K562 (cell line): Measurements from ENCODE around the gene CHMP5. TPM values are rescaled to one million over a fixed set of nuclear protein-coding genes. Genes with fewer than 3 reads are reported as not detected.
A peak's percentile ranks its signal among the peaks of the same experiment; 100 is the strongest.

Experiments
- ATF1 ChIP-seq, 2 experiments: fragments of 450-650 bp in 1 of 2; IDR thresholded peaks; 2 replicates each; pipeline ENCODE4 v1.6.1; 2016; ENCODE audit warnings: missing compliant biosample characterization in 1 of 2, missing genetic modification characterization in 1 of 2
- CCNT2 ChIP-seq: IDR thresholded peaks from 2 replicates; pipeline ENCODE4 v1.6.1; 2011; ENCODE audit warnings: borderline replicate concordance, low read depth, mild to moderate bottlenecking, moderate library complexity, mixed read lengths, low read length; ENCODE audit not compliant: insufficient read length; ENCODE audit errors: extremely low read depth
- DMBX1 ChIP-seq: fragments of 250-450 bp; sonication (Bioruptor Pico); IDR thresholded peaks from 2 replicates; pipeline ENCODE4 v1.8.0; 2022; ENCODE audit warnings: inconsistent platforms, mild to moderate bottlenecking, moderate library complexity, borderline replicate concordance
- ELF4 ChIP-seq: fragments of 450-650 bp; formaldehyde crosslinking; IDR thresholded peaks from 2 replicates; pipeline ENCODE4 v1.4.0; 2022; ENCODE audit warnings: missing genetic modification characterization
- FOXK1 ChIP-seq: sonication (generic); formaldehyde crosslinking; IDR thresholded peaks from 2 replicates; pipeline ENCODE4 v1.8.0; 2022; ENCODE audit warnings: missing genetic modification reagents, mild to moderate bottlenecking, borderline replicate concordance
- MAZ ChIP-seq, 2 experiments: fragments of 450-650 bp in 1 of 2; sonication (generic) in 1 of 2; formaldehyde crosslinking; IDR thresholded peaks in 1 of 2; conservative IDR thresholded peaks in 1 of 2; 2 replicates each; pipeline versions ENCODE4 v1.4.0 to v1.5.0; 2020; ENCODE audit warnings: mild to moderate bottlenecking in 1 of 2, missing genetic modification reagents in 1 of 2
- MEIS2 ChIP-seq: fragments of 450-650 bp; IDR thresholded peaks from 2 replicates; pipeline ENCODE4 v1.6.1; 2014; ENCODE audit warnings: mild to moderate bottlenecking; ENCODE audit not compliant: partially characterized antibody
- SIN3A ChIP-seq, 2 experiments: fragments of 150-350 bp in 1 of 2; IDR thresholded peaks; 2 replicates each; pipeline ENCODE4 v1.6.1; 2011 to 2016; ENCODE audit warnings: borderline replicate concordance in 2 of 2, low read depth in 2 of 2, low read length in 2 of 2, mild to moderate bottlenecking in 2 of 2, moderate library complexity in 2 of 2; ENCODE audit not compliant: control insufficient read depth in 1 of 2
- SPI1 ChIP-seq: IDR thresholded peaks from 2 replicates; pipeline ENCODE4 v1.6.1; 2011; ENCODE audit warnings: low read depth, low read length, control low read depth, borderline replicate concordance
- ZBTB40 ChIP-seq, 2 experiments: fragments of 450-650 bp in 1 of 2; sonication (generic) in 1 of 2; formaldehyde crosslinking in 1 of 2; IDR thresholded peaks; 2 replicates each; pipeline versions ENCODE4 v1.7.1 to v1.9.0; 2016 to 2022; ENCODE audit warnings: inconsistent platforms in 1 of 2, mild to moderate bottlenecking in 1 of 2, missing genetic modification reagents in 1 of 2
- ZNF384 ChIP-seq: IDR thresholded peaks from 2 replicates; pipeline ENCODE4 v1.6.1; 2012; ENCODE audit warnings: low read depth, low read length, improper control_type of control experiment
- ZNF589 ChIP-seq: fragments of 200-800 bp; sonication (Bioruptor generic); IDR thresholded peaks from 2 replicates; pipeline ENCODE4 v1.6.1; 2016; ENCODE audit warnings: low read depth, missing genetic modification characterization, missing compliant biosample characterization
- ZNF639 ChIP-seq, 2 experiments: fragments of 200-800 bp in 1 of 2; sonication (Bioruptor generic) in 1 of 2; sonication (generic) in 1 of 2; formaldehyde crosslinking in 1 of 2; IDR thresholded peaks in 1 of 2; conservative IDR thresholded peaks in 1 of 2; 2 replicates each; pipeline versions ENCODE4 v1.5.0 to v1.6.1; 2016 to 2020; ENCODE audit warnings: missing compliant biosample characterization in 1 of 2, missing genetic modification characterization in 1 of 2, missing genetic modification reagents in 1 of 2
- polyA plus RNA-seq, 8 experiments: library from polyadenylated mRNA; depleted of rRNA in 4 of 8; stranded (reverse) in 5 of 8; unstranded in 3 of 8; fragments of >200 nt; fragmentation: Nextera tagmentation in 2 of 8; fragmentation: Illumina TruSeq in 1 of 8; extraction: Ambion mirVana in 2 of 8; extraction: Trizol in 1 of 8; gene quantifications; 2 replicates each; pipeline versions ENCODE4 v1.2.1 to v1.2.3, GENCODE V29; 2011 to 2014; ENCODE audit warnings: inconsistent platforms in 1 of 8, missing spikeins in 1 of 8
- total RNA-seq, 7 experiments: library from RNA; depleted of rRNA in 6 of 7; stranded (reverse); fragments of >200 nt in 6 of 7; fragmentation: Illumina TruSeq in 2 of 7; extraction: Trizol in 2 of 7; gene quantifications; 2 replicates each; pipeline versions ENCODE4 v1.2.1 to v1.2.3, GENCODE V29; 2011 to 2021; ENCODE audit warnings: low replicate concordance in 1 of 7

The CHMP5 gene
- total and polyA plus RNA-seq, 9 of the 15 experiments (the other 6 are each of a cell fraction or from before 2014, with no cell fraction given) = 36.0 to 105 (median 54.9) TPM

- TF ChIP-seq ZBTB40 (IDR thresholded peaks at IDR 0.05) = peak; percentile 90
- no peak for TF ChIP-seq ZBTB40 (CRISPR knock-in tag; IDR thresholded peaks at IDR 0.05)
- TF ChIP-seq SIN3A (IDR thresholded peaks at IDR 0.05; ENCODE audit: borderline replicate concordance in 2 of 2, control insufficient read depth in 1 of 2, low read depth in 2 of 2, low read length in 2 of 2) = peak; percentile 6 to 60; a peak in 1 of 4 replicates
- TF ChIP-seq FOXK1 = no peak
- peak; percentile 61 for TF ChIP-seq CCNT2
- TF ChIP-seq MEIS2 = peak; percentile 46
- TF ChIP-seq SPI1 = 0 out of 2 replicates have a peak, but pooled peaks have one; percentile 17
- TF ChIP-seq ELF4 (CRISPR knock-in tag) = 0 out of 2 replicates have a peak, but pooled peaks have one; percentile 38
- TF ChIP-seq ZNF589 (CRISPR knock-in tag) = no peak
- TF ChIP-seq DMBX1 (CRISPR knock-in tag) = no peak
- TF ChIP-seq ZNF639 (CRISPR knock-in tag; conservative IDR thresholded peaks at IDR 0.05 in 1 of 2, IDR thresholded peaks at IDR 0.05 in 1 of 2) = 0 out of 4 replicates have a peak, but pooled peaks of 1 of the 2 experiments have one; percentile 10
- no peak for TF ChIP-seq ATF1 (CRISPR knock-in tag; IDR thresholded peaks at IDR 0.05)
- TF ChIP-seq ATF1 (tag; IDR thresholded peaks at IDR 0.05) = 0 out of 2 replicates have a peak, but pooled peaks have one; percentile 26
- TF ChIP-seq ZNF384 = no peak
- peak; percentile 68 to 82; a peak in 3 of 4 replicates for TF ChIP-seq MAZ (CRISPR knock-in tag; conservative IDR thresholded peaks at IDR 0.05 in 1 of 2, IDR thresholded peaks at IDR 0.05 in 1 of 2)
Measured at GRCh38 chr9:33264473-33265177, at the start of gene CHMP5, which contains the start of gene BAG1 (continued).
